ENCODE measurements around the gene NBEAL1.
A peak's percentile ranks its signal among the peaks of the same experiment; 100 is the strongest.
"Not testable (repeated sequence)": the region's sequence is repeated elsewhere in the genome, so short reads cannot be mapped to it uniquely, and the experiment has no call there.

The NBEAL1 gene

GRCh38 chr2:203225423-203226039, 210.9 kb downstream of the NBEAL1 start:
- no peak for DNase-seq (ENCODE audit: low read depth)

DNA sequence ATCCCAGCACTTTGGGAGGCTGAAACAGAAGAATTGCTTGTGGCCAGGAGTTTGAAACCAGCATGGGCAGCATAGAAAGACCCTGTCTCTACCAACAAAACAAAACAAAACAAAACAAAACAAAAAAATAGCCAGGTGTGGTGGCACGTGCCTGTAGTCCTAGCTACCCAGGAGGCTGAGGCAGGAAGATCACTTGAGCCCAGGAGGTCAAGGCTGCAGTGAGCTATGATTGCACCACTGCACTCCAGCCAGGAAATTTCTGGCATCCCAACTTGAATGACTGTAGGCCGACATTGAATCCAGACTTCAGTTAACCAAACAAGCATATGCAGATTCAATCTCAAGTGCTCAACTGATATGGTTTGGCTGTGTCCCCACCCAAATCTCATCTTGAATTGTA, 215.0 kb downstream of the NBEAL1 start:
- not testable (repeated sequence) for DNase-seq (ENCODE audit: low read depth)

GRCh38 chr2:203237346-203238238, 222.9 kb downstream of the NBEAL1 start:
- DNase-seq (ENCODE audit: low read depth) = no peak

DNA sequence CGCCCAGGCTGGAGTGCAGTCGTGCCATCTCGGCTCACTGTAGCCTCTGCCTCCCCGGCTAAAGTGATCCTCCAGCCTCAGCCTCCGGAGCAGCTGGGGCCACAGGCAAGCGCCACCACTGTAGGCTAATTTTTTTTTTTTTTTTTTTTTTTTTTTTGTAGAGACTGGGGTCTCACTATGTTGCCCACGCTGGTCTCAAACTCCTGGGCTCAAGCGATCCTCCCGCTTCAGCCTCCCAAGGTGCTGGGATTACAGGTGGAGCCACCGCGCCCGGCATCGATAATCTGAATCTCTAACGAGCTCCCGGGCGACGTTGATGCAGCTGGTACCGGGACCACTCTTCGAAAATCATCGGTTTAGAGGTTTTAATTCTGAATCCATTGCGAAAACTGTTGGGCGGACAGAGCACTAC, 223.6 kb downstream of the NBEAL1 start:
- no peak for DNase-seq (ENCODE audit: low read depth)

DNA sequence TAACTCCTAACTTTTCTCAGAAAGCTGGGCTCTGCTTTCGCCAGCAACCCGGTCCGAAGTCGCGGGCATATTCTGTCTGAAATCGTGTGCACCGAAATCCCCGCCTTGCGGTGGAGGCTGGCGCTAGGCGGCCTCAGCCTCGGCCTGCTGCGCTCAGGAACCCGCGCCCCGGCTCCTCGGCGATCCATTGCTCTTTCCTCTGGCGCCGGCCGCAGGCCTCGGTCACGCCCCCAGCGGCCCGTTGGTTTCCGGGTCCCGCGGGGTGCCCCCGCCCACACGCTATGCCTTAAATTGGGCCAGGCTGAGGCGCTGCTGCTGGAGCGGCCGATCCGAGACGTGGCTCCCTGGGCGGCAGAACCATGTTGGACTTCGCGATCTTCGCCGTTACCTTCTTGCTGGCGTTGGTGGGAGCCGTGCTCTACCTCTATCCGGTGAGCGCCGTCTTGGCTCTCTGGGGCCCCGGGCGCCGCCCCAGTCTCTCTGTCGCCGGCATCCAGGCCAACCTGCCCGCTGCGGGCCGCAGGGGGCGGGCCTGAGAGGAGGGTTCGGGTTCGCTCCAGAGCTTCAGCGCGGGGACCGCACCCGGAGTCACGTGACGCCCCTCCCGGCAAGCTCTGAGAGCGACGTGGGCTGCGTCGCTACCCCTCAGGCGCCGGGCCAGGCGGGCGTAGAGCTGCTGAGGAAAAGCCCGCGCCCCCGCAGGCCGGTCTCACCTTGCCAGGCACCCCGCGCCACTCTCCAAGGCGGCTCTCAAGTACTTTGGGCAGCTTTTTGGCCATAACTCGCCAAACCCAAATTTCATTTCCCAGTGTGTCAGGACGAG, 224.2 kb downstream of the NBEAL1 start, which contains the start of gene CYP20A1:
CYP20A1 (plus strand) TSS at position 315 of the 823 bp plus-strand sequence; CDS start at position 360, 45 bp downstream.
- DNase-seq (ENCODE audit: low read depth) = peak; percentile 90

DNA sequence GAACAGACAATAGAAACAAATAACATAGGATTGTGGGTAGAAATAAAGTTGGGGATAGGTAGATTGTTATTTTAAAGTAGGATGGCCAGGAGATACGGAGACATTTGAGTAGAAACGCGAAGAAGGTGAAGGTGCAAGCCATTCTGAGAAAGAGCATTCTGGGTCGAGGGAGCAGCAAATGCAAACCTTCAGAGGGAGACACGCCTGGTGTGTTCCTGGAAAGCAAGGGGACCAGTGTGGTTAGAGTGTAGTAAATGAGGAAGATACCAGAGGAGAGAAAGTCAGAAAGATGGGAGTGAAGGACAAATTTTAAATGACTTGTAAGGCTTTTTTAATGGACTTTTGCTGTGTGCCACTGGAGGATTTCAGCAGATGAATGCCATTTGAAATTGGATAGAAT, 225.8 kb downstream of the NBEAL1 start:
- no peak for DNase-seq (ENCODE audit: low read depth)

- DNase-seq (ENCODE audit: low read depth) = no peak
Observed at GRCh38 chr2:203242518-203242917, 227.8 kb downstream of the NBEAL1 start.

DNA sequence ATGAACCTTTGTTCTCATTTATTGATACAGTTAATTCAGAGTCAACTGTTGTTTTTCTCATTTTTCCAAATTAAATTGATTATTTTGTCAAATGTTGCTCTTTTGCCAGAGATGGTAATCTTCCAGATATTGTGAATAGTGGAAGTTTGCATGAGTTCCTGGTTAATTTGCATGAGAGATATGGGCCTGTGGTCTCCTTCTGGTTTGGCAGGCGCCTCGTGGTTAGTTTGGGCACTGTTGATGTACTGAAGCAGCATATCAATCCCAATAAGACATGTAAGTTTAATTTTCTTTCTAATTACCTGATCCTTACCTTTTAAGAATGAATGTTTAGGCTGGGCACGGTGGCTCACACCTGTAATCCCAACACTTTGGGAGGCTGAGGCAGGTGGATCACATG, 232.0 kb downstream of the NBEAL1 start:
- DNase-seq (ENCODE audit: low read depth) = no peak

DNA sequence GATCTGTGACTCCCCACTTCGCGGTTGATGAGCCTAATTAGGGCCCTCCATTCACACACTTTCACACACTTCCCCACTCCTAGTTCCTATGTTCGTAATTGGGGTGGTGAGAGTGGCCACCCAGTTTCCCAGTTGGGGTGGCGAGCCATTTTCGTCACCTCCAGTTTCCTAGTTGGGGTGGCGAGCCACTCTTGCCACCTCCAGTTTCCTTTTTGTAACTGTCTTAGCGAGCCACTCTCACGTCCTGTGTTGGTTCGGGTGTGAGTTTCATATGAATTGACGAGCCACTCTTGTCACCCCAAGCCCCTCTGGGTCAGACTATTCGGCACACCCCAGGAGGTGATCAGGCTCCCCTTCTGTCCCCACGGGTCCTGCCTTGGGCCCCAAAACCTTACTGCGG, 238.1 kb downstream of the NBEAL1 start:
- DNase-seq (ENCODE audit: low read depth) = no peak

- DNase-seq (ENCODE audit: low read depth) = not testable (repeated sequence)
Observed at GRCh38 chr2:203253422-203254095, 238.9 kb downstream of the NBEAL1 start.

DNA sequence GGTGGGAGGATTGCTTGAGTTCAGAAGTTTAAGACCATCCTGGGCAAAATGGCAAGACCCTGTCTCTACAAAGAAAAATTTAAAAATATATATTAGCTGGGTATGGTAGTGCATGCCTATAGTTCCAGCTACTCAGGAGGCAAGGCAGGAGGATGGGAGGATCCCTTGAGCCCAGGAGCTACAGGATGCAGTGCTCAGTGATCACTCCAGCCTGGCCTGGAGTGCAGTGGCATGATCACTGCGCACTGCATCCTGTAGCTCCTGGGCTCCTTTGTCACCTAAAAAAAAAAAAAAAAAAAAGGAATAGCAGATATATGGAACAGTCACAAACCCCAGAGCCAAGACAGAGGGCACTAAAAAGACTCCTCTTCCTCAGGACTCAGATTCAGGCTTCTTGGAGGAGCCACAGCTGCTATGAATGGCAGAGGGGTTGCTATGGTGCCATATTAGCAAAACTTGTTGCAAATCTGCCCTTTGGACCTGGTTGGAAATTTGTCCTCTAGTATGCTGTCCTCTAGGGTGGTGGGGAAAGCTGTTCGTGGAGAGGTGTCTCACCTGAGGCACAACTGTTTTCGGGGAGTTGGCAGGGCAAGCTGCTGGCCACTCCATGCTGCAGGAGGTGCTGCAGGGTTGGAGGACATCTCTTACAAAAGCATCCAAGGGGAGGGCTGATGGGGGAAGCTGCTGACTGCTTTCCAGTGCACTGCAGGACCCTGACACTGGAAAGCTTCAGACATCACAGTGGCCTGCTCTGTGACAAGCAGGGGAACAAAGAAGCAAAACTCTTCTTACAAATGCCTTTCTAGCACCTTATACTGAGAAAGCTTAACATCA, 246.9 kb downstream of the NBEAL1 start:
- DNase-seq (ENCODE audit: low read depth) = no peak

All from GM04504 (cell line).